Activated naive CD8-positive, alpha-beta T cell (primary cell): ENCODE measurements around the gene PSORS1C1.
"Not testable (repeated sequence)": the region's sequence is repeated elsewhere in the genome, so short reads cannot be mapped to it uniquely, and the experiment has no call there.

Experiments
- H3K27ac Mint-ChIP-seq: one replicate; pipeline ENCODE4 v1.8.0; 2021; ENCODE audit warnings: mixed read lengths
- H3K27me3 Mint-ChIP-seq: one replicate; pipeline ENCODE4 v1.8.0; 2021; ENCODE audit warnings: mixed read lengths
- H3K36me3 Mint-ChIP-seq: one replicate; pipeline ENCODE4 v1.8.0; 2021; ENCODE audit warnings: mixed read lengths
- H3K4me1 Mint-ChIP-seq: one replicate; pipeline ENCODE4 v1.8.0; 2021; ENCODE audit warnings: low read depth, mixed read lengths
- H3K4me3 Mint-ChIP-seq: one replicate; pipeline ENCODE4 v1.8.0; 2021; ENCODE audit warnings: mild to moderate bottlenecking, mixed read lengths
- H3K9me3 Mint-ChIP-seq: one replicate; pipeline ENCODE4 v1.8.0; 2021; ENCODE audit warnings: low read depth, mixed read lengths

The PSORS1C1 gene

GRCh38 chr6:31156641-31157040 is 42.0 kb downstream of the PSORS1C1 start:
- Mint-ChIP-seq H3K27me3 (no peaks in the 10 kb centered on the region), H3K27ac (no peak overlapping the region), H3K36me3 (peaks cover 2% of the 10 kb centered on the region), H3K4me3 (peak overlapping the region; percentile 97), H3K9me3 (no peaks in the 10 kb centered on the region), H3K4me1 (peaks cover 23% of the 10 kb centered on the region)

GRCh38 chr6:31157513-31158139 is 43.0 kb downstream of the PSORS1C1 start, which contains the start of gene CCHCR1:
CCHCR1 (minus strand) TSS chr6:31157802; CDS start chr6:31157600, 202 bp downstream.
- peak within 1 kb of the TSS; percentile 86 for H3K27ac Mint-ChIP-seq
- H3K27me3 Mint-ChIP-seq, result no peaks in the 10 kb centered on the region
- no peaks in the 10 kb centered on the region for H3K9me3 Mint-ChIP-seq
- H3K4me3 Mint-ChIP-seq, result peak within 1 kb of the TSS; percentile 97
- H3K4me1 Mint-ChIP-seq, result peaks cover 23% of the 10 kb centered on the region
- peaks cover 2% of the 10 kb centered on the region for H3K36me3 Mint-ChIP-seq

GRCh38 chr6:31158140-31158862 is 43.7 kb downstream of the PSORS1C1 start, which contains the start of gene TCF19:
TCF19 (plus strand) TSS chr6:31158589; CDS start chr6:31159470, 881 bp downstream.
- peaks cover 23% of the 10 kb centered on the region for H3K4me1 Mint-ChIP-seq
- H3K4me3 Mint-ChIP-seq, result peak within 1 kb of the TSS; percentile 97
- peak within 1 kb of the TSS; percentile 86 for H3K27ac Mint-ChIP-seq
- peaks cover 2% of the 10 kb centered on the region for H3K36me3 Mint-ChIP-seq
- H3K27me3 Mint-ChIP-seq, result no peaks in the 10 kb centered on the region
- H3K9me3 Mint-ChIP-seq, result no peaks in the 10 kb centered on the region

GRCh38 chr6:31158863-31159855 is 44.6 kb downstream of the PSORS1C1 start:
- Mint-ChIP-seq H3K4me3 (peak overlapping the region; percentile 97), H3K27ac (peak overlapping the region; percentile 86), H3K4me1 (peaks cover 23% of the 10 kb centered on the region), H3K9me3 (no peaks in the 10 kb centered on the region), H3K27me3 (no peaks in the 10 kb centered on the region), H3K36me3 (peaks cover 2% of the 10 kb centered on the region)

GRCh38 chr6:31161216-31162126 is 46.9 kb downstream of the PSORS1C1 start:
- H3K4me1 Mint-ChIP-seq, result peaks cover 23% of the 10 kb centered on the region
- H3K36me3 Mint-ChIP-seq, result no peaks in the 10 kb centered on the region
- H3K9me3 Mint-ChIP-seq, result no peaks in the 10 kb centered on the region
- no peak overlapping the region for H3K4me3 Mint-ChIP-seq
- no peaks in the 10 kb centered on the region for H3K27me3 Mint-ChIP-seq
- no peak overlapping the region for H3K27ac Mint-ChIP-seq

- Mint-ChIP-seq H3K9me3 (no peaks in the 10 kb centered on the region), H3K27ac (no peak overlapping the region), H3K36me3 (no peaks in the 10 kb centered on the region), H3K4me1 (peaks cover 17% of the 10 kb centered on the region), H3K4me3 (no peak overlapping the region), H3K27me3 (no peaks in the 10 kb centered on the region)
Measured at GRCh38 chr6:31162463-31163165, 48.0 kb downstream of the PSORS1C1 start.

GRCh38 chr6:31163922-31164321 is 49.3 kb downstream of the PSORS1C1 start:
- no peaks in the 10 kb centered on the region for H3K27me3 Mint-ChIP-seq

GRCh38 chr6:31164475-31165063 is 50.0 kb downstream of the PSORS1C1 start:
- not testable (repeated sequence) for H3K27me3 Mint-ChIP-seq, H3K4me3 Mint-ChIP-seq, H3K4me1 Mint-ChIP-seq, H3K9me3 Mint-ChIP-seq, H3K27ac Mint-ChIP-seq, H3K36me3 Mint-ChIP-seq

More at GRCh38 chr6:31163922-31164321, 49.3 kb downstream of the PSORS1C1 start:
- peaks cover 7% of the 10 kb centered on the region for H3K4me1 Mint-ChIP-seq
- H3K4me3 Mint-ChIP-seq, result no peak overlapping the region
- no peak overlapping the region for H3K27ac Mint-ChIP-seq
- no peaks in the 10 kb centered on the region for H3K9me3 Mint-ChIP-seq
- H3K36me3 Mint-ChIP-seq, result no peaks in the 10 kb centered on the region

GRCh38 chr6:31165064-31165832 is 50.6 kb downstream of the PSORS1C1 start:
- H3K9me3 Mint-ChIP-seq, H3K27ac Mint-ChIP-seq, H3K4me1 Mint-ChIP-seq, H3K4me3 Mint-ChIP-seq, H3K27me3 Mint-ChIP-seq, H3K36me3 Mint-ChIP-seq: not testable (repeated sequence)

- no peaks in the 10 kb centered on the region for H3K4me1 Mint-ChIP-seq
- H3K27ac Mint-ChIP-seq, result no peak overlapping the region
- H3K9me3 Mint-ChIP-seq, result no peaks in the 10 kb centered on the region
- no peaks in the 10 kb centered on the region for H3K27me3 Mint-ChIP-seq
- H3K36me3 Mint-ChIP-seq, result no peaks in the 10 kb centered on the region
- H3K4me3 Mint-ChIP-seq, result no peak overlapping the region
Measured at GRCh38 chr6:31165986-31166385, 51.4 kb downstream of the PSORS1C1 start.

- H3K27ac Mint-ChIP-seq, result no peak overlapping the region
- no peaks in the 10 kb centered on the region for H3K4me1 Mint-ChIP-seq
- no peaks in the 10 kb centered on the region for H3K27me3 Mint-ChIP-seq
- H3K36me3 Mint-ChIP-seq, result no peaks in the 10 kb centered on the region
- no peaks in the 10 kb centered on the region for H3K9me3 Mint-ChIP-seq
- H3K4me3 Mint-ChIP-seq, result no peak overlapping the region
Measured at GRCh38 chr6:31168606-31169005, 54.0 kb downstream of the PSORS1C1 start.

- H3K27me3 Mint-ChIP-seq, result no peaks in the 10 kb centered on the region
- no peaks in the 10 kb centered on the region for H3K4me1 Mint-ChIP-seq
- no peak overlapping the region for H3K4me3 Mint-ChIP-seq
- no peak overlapping the region for H3K27ac Mint-ChIP-seq
- no peaks in the 10 kb centered on the region for H3K36me3 Mint-ChIP-seq
- no peaks in the 10 kb centered on the region for H3K9me3 Mint-ChIP-seq
Measured at GRCh38 chr6:31169123-31169857, 54.7 kb downstream of the PSORS1C1 start.
